ENCODE results near the gene KISS1.
A peak's percentile ranks its signal among the peaks of the same experiment; 100 is the strongest.

The KISS1 gene

GRCh38 chr1:204221271-204221670 is 25.0 kb upstream of the KISS1 start:
- H3K9me3 Mint-ChIP-seq, result no peaks in the 10 kb centered on the region
- no peak for DNase-seq
- TF ChIP-seq, protein P1, sequence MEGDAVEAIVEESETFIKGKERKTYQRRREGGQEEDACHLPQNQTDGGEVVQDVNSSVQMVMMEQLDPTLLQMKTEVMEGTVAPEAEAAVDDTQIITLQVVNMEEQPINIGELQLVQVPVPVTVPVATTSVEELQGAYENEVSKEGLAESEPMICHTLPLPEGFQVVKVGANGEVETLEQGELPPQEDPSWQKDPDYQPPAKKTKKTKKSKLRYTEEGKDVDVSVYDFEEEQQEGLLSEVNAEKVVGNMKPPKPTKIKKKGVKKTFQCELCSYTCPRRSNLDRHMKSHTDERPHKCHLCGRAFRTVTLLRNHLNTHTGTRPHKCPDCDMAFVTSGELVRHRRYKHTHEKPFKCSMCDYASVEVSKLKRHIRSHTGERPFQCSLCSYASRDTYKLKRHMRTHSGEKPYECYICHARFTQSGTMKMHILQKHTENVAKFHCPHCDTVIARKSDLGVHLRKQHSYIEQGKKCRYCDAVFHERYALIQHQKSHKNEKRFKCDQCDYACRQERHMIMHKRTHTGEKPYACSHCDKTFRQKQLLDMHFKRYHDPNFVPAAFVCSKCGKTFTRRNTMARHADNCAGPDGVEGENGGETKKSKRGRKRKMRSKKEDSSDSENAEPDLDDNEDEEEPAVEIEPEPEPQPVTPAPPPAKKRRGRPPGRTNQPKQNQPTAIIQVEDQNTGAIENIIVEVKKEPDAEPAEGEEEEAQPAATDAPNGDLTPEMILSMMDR (IDR thresholded peaks at IDR 0.05), result no peak
- H3K27me3 Mint-ChIP-seq (ENCODE audit: low read depth, poor library complexity), result peaks cover 35% of the 10 kb centered on the region
- H3K36me3 Mint-ChIP-seq (ENCODE audit: low read depth), result no peaks in the 10 kb centered on the region
- no peak overlapping the region for H3K27ac Mint-ChIP-seq
- peaks cover 25% of the 10 kb centered on the region for H3K4me1 Mint-ChIP-seq
- no peak overlapping the region for H3K4me3 Mint-ChIP-seq

DNA sequence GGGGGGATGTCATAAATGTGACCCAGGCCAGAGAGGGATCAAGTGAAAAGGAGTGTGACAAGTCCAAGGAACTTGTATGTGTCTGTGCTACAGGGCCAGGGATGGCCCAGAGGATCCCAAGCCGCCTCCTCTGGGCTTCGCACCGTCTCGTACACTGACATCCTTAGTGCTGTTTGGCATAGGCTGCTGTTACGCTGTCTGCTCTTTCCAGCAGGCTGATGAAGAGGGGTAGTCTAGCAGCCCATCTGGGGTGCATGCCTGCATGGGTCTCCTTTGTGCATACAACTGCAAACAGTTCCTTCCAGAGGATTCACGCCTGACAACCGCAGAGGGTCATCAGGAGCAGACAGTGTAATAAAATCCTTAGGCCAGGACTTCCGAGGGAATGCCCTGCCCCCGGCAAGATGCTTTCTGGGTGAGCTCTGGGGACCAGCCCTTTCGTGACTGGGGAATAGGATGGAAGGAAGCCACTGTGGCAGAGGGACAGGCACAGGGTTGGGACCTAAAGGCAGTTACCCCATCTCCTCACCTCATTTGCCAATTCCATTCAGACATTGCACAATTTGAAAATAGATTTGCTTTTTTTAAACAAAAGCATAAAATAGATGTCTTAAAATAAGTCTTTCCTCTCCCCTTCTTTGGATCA is 23.8 kb upstream of the KISS1 start:
- Mint-ChIP-seq H3K9me3 (no peaks in the 10 kb centered on the region), H3K4me1 (peaks cover 23% of the 10 kb centered on the region), H3K4me3 (no peak overlapping the region), H3K36me3 (ENCODE audit: low read depth) (no peaks in the 10 kb centered on the region), H3K27me3 (ENCODE audit: low read depth, poor library complexity) (peaks cover 34% of the 10 kb centered on the region), H3K27ac (no peak overlapping the region)
- DNase-seq, result peak; percentile 28
- TF ChIP-seq, protein P1 (IDR thresholded peaks at IDR 0.05), result no peak

DNA sequence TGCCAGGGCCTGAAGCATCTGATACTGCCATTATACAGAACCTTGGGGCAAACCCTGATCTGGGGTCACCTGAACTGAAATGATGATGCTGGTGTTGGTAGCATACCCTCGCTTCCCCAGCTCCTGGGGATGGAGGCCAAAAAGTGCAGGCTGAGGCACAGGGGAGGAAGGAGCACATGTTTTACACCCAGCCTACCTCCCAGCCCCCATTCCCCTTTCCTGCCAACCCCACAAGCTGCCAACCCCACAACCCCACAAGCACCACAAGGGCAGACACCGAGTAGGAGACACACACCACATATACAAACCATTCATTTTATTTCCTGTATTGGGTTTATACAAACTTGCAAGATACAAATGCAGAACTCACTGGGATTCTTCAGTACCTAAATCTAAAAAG is 22.3 kb upstream of the KISS1 start:
- no peaks in the 10 kb centered on the region for H3K9me3 Mint-ChIP-seq
- H3K4me3 Mint-ChIP-seq, result no peak overlapping the region
- no peaks in the 10 kb centered on the region for H3K36me3 Mint-ChIP-seq (ENCODE audit: low read depth)
- H3K27me3 Mint-ChIP-seq (ENCODE audit: low read depth, poor library complexity), result peaks cover 34% of the 10 kb centered on the region
- TF ChIP-seq, protein P1 (IDR thresholded peaks at IDR 0.05), result no peak
- no peak overlapping the region for H3K27ac Mint-ChIP-seq
- H3K4me1 Mint-ChIP-seq, result peaks cover 29% of the 10 kb centered on the region
- no peak for DNase-seq

GRCh38 chr1:204217648-204218000 is 21.3 kb upstream of the KISS1 start:
- no peaks in the 10 kb centered on the region for H3K36me3 Mint-ChIP-seq (ENCODE audit: low read depth)
- peaks cover 25% of the 10 kb centered on the region for H3K4me1 Mint-ChIP-seq
- H3K27me3 Mint-ChIP-seq (ENCODE audit: low read depth, poor library complexity), result peaks cover 27% of the 10 kb centered on the region
- H3K4me3 Mint-ChIP-seq, result no peak overlapping the region
- no peak overlapping the region for H3K27ac Mint-ChIP-seq
- no peaks in the 10 kb centered on the region for H3K9me3 Mint-ChIP-seq
- DNase-seq, result no peak
- TF ChIP-seq, protein P1 (IDR thresholded peaks at IDR 0.05), result no peak

GRCh38 chr1:204216880-204217647 is 20.8 kb upstream of the KISS1 start:
- no peak for DNase-seq
- Mint-ChIP-seq H3K9me3 (no peaks in the 10 kb centered on the region), H3K27ac (no peak overlapping the region), H3K36me3 (ENCODE audit: low read depth) (no peaks in the 10 kb centered on the region), H3K27me3 (ENCODE audit: low read depth, poor library complexity) (peaks cover 26% of the 10 kb centered on the region), H3K4me3 (no peak overlapping the region), H3K4me1 (peaks cover 25% of the 10 kb centered on the region)
- TF ChIP-seq, protein P1 (IDR thresholded peaks at IDR 0.05), result no peak

GRCh38 chr1:204216236-204216635 is 19.9 kb upstream of the KISS1 start:
- H3K4me3 Mint-ChIP-seq, result no peak overlapping the region
- peaks cover 24% of the 10 kb centered on the region for H3K27me3 Mint-ChIP-seq (ENCODE audit: low read depth, poor library complexity)
- TF ChIP-seq, protein P1 (IDR thresholded peaks at IDR 0.05), result no peak
- H3K4me1 Mint-ChIP-seq, result peaks cover 25% of the 10 kb centered on the region
- no peak for DNase-seq
- no peaks in the 10 kb centered on the region for H3K9me3 Mint-ChIP-seq
- H3K36me3 Mint-ChIP-seq (ENCODE audit: low read depth), result no peaks in the 10 kb centered on the region
- H3K27ac Mint-ChIP-seq, result no peak overlapping the region
